Measurements from ENCODE around the gene SYT1. TPM values are rescaled to one million over a fixed set of nuclear protein-coding genes. Genes with fewer than 3 reads are reported as not detected.

The SYT1 gene
- total and polyA plus RNA-seq, 9 donors = 0.45 to 18.3 (median 9.7) TPM

DNA sequence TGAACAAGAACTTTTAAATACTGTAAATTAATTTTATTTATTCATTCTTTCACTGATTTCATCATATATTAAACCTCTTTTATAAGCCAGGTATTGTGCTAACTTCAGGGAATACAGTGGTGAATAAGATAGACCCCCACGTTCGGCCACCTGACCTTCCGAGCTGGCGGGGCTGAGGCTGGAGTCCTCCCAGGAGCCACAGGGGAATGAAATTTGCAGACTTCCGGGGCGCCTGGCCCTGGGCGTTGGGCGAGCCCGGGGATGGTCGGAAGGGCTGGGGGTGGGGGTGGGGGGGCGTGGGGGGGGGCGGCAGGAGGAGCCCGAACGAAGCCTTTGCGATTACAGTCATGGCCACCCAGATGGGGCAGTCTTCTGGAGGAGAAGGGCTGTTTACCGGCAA, 442.8 kb downstream of the SYT1 start:
- no peaks in the 10 kb centered on the region for H3K27me3 ChIP-seq
- H3K36me3 ChIP-seq = no peaks in the 10 kb centered on the region
- TF ChIP-seq, protein P1, sequence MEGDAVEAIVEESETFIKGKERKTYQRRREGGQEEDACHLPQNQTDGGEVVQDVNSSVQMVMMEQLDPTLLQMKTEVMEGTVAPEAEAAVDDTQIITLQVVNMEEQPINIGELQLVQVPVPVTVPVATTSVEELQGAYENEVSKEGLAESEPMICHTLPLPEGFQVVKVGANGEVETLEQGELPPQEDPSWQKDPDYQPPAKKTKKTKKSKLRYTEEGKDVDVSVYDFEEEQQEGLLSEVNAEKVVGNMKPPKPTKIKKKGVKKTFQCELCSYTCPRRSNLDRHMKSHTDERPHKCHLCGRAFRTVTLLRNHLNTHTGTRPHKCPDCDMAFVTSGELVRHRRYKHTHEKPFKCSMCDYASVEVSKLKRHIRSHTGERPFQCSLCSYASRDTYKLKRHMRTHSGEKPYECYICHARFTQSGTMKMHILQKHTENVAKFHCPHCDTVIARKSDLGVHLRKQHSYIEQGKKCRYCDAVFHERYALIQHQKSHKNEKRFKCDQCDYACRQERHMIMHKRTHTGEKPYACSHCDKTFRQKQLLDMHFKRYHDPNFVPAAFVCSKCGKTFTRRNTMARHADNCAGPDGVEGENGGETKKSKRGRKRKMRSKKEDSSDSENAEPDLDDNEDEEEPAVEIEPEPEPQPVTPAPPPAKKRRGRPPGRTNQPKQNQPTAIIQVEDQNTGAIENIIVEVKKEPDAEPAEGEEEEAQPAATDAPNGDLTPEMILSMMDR (IDR thresholded peaks at IDR 0.05) = no peak
- no peak for TF ChIP-seq POLR2A (IDR thresholded peaks at IDR 0.05)
- TF ChIP-seq EP300 (IDR thresholded peaks at IDR 0.05) = no peak
- 91 to 97% (median 94%) methylated on average over 16 of the region's 16 CpGs for WGBS, 3 donors
- H3K4me3 ChIP-seq = no peak overlapping the region
- no peak for DNase-seq
- no peak overlapping the region for H3K27ac ChIP-seq
- no peaks in the 10 kb centered on the region for H3K9me3 ChIP-seq
- intact Hi-C loops (cut with DNase I) = no loop called here
- H3K4me1 ChIP-seq (ENCODE audit: insufficient read depth) = no peaks in the 10 kb centered on the region

- no peaks in the 10 kb centered on the region for H3K36me3 ChIP-seq
- intact Hi-C loops (cut with DNase I) = no loop called here
- no peaks in the 10 kb centered on the region for H3K4me1 ChIP-seq (ENCODE audit: insufficient read depth)
- no peaks in the 10 kb centered on the region for H3K9me3 ChIP-seq
- no peaks in the 10 kb centered on the region for H3K27me3 ChIP-seq
- H3K27ac ChIP-seq = no peak overlapping the region
- no peak overlapping the region for H3K4me3 ChIP-seq
- TF ChIP-seq, protein P1 (IDR thresholded peaks at IDR 0.05) = no peak
- TF ChIP-seq POLR2A (IDR thresholded peaks at IDR 0.05) (no peak), EP300 (IDR thresholded peaks at IDR 0.05) (no peak)
- 62 to 66% (median 63%) methylated on average over 2 of the region's 2 CpGs for WGBS, 3 donors
- peak in 1 of 5 donors; percentile 15 for DNase-seq
Measured at GRCh38 chr12:79309039-79309438, 444.5 kb downstream of the SYT1 start.

- TF ChIP-seq, protein P1 (IDR thresholded peaks at IDR 0.05) = no peak
- TF ChIP-seq EP300 (IDR thresholded peaks at IDR 0.05) (no peak), POLR2A (IDR thresholded peaks at IDR 0.05) (no peak)
Measured at GRCh38 chr12:79317179-79317847, 452.7 kb downstream of the SYT1 start.

GRCh38 chr12:79322905-79323304, 458.3 kb downstream of the SYT1 start:
- no peaks in the 10 kb centered on the region for H3K9me3 ChIP-seq
- intact Hi-C loops (cut with DNase I) = no loop called here
- TF ChIP-seq EP300 (IDR thresholded peaks at IDR 0.05) = no peak
- no peak for TF ChIP-seq POLR2A (IDR thresholded peaks at IDR 0.05)
- TF ChIP-seq, protein P1 (IDR thresholded peaks at IDR 0.05) = no peak
- DNase-seq = no peak
- no peaks in the 10 kb centered on the region for H3K4me1 ChIP-seq (ENCODE audit: insufficient read depth)
- H3K27me3 ChIP-seq = no peaks in the 10 kb centered on the region
- no peak overlapping the region for H3K4me3 ChIP-seq
- no peak overlapping the region for H3K27ac ChIP-seq
- 90 to 95% (median 93%) methylated on average over 1 of the region's 1 CpG for WGBS, 3 donors
- H3K36me3 ChIP-seq = no peaks in the 10 kb centered on the region

More at GRCh38 chr12:79317179-79317847, 452.7 kb downstream of the SYT1 start:
- Histone ChIP-seq H3K9me3 (no peaks in the 10 kb centered on the region), H3K27ac (no peak overlapping the region), H3K4me3 (no peak overlapping the region), H3K27me3 (no peaks in the 10 kb centered on the region), H3K4me1 (ENCODE audit: insufficient read depth) (no peaks in the 10 kb centered on the region), H3K36me3 (no peaks in the 10 kb centered on the region)
- WGBS, 3 donors = 72 to 75% (median 73%) methylated on average over 10 of the region's 10 CpGs
- DNase-seq = no peak
- intact Hi-C loops (cut with DNase I) = no loop called here
